CD4-positive, alpha-beta T cell treated with Interleukin-12 subunit alpha and Interleukin-12 subunit beta, for 1 hour (primary cell): ENCODE data around the gene TAF1A.
A peak's percentile ranks its signal among the peaks of the same experiment; 100 is the strongest.
"Not testable (repeated sequence)": the region's sequence is repeated elsewhere in the genome, so short reads cannot be mapped to it uniquely, and the experiment has no call there.

ENCODE experiments used
- DNase-seq: peaks from one replicate; pipeline ENCODE4 v3.0.0-alpha.2; 2020

Gene TAF1A

DNA sequence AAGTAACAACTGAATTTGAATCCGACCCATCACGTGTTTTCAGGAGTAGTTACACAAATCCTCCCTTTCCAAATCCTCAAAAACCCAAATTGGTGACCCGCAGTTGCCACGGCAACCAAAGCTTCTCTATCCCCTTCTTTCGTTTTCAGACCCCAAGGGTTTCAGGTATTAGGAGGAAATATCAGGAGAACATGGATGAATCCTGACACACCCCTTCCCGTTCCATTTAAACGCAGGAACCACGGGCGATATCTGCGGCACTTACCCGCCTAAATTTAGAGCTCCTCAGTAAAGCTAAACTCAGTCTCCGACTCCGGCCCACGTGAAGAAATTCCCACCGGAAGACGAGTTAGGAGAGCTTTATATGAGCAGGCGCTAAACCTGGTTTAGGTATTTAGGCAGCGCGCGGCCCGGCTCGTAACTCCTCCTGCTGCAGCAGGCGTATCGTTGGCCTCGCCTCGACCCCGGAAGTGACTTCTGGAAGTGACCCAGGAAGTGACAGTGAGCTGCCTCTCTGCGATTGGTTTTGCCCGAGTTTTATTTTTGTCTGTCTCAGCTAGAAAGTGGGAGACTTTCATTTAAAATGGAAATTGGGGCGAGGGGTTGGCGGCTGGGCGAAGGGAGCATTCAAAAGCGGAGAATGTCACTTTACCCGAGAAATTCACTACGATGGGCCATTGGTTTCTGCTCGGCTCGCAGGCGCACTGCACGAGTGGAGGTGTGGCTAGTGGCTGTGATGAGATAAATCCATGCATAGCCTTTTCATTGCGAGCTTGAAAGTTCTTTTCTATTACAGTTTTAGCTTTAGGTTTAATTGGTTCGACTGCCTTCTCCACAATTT lies at the start of gene TAF1A:
TAF1A (minus strand) TSS at position 472 of the 841 bp plus-strand sequence.
- DNase-seq: peak; percentile 86

DNA sequence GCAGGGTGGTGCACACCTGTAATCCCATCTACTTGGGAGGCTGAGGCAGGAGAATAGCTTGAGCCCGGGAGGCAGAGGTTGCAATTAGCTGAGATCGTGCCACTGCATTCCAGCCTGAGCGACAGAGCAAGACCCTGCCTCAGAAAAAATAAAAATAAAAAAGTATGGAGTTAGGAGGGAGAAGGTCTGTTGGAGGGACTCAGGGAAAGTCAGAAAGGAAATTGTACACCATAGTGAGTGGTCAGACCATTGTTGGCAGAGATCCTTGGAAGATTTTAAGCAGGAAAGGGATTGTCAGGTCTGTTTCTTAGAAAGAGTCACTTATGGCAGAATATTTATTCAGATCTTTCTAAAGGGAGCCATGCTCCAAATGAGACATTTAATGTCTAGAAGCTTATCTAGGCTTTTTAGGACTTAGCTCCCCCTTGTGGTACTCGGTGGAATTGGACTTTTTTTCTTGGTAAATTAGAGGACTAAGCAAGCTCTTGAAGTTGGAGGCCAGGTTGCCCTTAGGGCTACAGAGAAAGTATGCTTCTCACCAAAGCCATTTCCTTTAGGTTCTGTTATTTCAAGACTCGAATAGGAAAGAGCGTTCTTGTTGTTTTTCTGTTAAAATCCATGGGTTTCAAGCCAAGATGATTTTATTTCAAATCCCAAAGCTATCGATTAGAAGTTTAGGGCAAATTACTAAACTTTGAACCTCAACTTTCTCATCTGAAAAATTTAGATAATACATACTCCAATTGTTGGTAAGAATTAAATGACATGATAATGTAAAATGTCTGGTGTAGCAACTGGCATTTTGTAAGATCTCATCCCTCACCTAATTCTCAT lies 44.7 kb upstream of the TAF1A start:
- peak; percentile 88 for DNase-seq

DNA sequence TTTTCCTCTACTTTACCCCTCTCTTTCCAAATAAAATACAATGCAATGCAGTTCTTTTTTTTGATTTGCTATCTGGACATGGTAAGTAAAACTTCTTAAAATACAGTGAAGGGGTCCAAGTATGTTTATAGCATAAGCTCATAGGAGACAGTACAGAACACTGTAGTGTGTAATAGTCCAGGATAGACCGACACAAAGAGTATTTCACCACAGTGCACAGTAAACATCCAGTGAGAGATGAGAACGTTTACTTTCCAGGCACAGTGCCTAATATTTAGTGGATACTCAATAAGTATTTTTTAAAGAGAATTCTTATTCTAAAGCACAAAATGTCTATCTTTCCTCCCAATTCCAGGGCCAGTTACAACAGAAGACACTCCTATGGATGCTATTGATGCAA lies 43.0 kb upstream of the TAF1A start:
- DNase-seq: no peak

DNA sequence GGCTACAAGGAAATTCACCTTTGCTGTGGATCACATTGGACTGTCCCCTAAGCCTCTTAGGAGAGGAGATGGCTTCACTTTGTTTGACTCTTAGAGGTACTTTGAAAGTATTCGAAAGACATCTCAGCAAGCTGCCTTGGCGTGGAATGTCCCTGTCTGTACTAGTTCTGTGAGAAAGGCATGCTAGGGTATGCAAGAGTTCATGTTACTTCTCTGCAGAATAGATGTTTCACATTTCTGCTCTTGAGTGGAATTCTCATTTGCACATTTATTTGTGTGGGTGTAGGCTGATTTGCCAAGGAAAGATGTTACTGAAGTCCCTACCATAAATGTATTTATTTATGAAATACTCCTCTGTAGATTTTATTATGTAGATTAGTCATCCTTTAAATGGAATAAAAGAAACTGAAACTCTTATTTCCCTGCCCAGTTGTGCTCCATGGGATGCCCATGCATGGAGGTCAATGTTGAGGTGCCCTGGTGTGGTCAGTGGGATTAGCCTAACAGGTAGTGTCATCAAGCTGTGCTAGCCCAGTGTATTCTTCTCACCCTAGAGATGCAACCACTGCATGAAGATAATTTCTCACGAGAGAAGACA lies 42.0 kb upstream of the TAF1A start:
- no peak for DNase-seq

DNA sequence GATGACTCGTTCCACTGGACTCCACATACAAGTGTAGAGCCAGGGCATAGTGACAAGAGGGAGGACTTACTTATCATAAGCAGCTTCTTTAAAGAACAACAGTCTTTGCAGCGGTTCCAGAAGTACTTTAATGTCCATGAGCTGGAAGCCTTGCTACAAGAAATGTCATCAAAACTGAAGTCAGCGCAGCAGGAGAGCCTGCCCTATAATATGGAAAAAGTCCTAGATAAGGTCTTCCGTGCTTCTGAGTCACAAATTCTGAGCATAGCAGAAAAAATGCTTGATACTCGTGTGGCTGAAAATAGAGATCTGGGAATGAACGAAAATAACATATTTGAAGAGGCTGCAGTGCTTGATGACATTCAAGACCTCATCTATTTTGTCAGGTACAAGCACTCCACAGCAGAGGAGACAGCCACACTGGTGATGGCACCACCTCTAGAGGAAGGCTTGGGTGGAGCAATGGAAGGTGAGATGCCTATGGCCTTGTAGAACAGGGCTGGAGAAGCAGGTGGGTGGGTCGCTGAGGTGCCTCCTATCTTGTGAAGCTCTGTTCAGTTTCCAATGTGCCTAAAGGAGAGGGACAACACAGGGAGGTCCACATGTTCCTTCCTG lies 40.3 kb upstream of the TAF1A start:
- DNase-seq: no peak

DNA sequence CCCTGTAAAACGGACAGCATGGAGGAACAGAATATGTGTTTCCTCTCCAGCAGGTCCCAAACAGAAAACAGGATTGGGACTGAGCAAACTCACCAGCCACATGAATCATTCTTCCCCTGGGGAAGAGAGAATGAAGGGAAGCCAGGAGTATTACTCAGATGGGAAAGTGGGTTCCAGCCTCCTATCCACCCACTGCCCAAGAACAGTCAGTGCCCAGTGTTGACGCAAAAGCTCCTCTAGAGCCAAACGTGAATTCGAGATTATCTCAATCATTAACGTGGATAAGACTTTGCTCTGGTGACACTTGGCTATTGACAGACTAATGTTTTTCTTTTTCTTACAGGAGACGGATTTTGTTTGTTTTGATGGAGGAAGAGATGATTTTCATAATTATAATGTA lies 37.5 kb upstream of the TAF1A start:
- DNase-seq: no peak

DNA sequence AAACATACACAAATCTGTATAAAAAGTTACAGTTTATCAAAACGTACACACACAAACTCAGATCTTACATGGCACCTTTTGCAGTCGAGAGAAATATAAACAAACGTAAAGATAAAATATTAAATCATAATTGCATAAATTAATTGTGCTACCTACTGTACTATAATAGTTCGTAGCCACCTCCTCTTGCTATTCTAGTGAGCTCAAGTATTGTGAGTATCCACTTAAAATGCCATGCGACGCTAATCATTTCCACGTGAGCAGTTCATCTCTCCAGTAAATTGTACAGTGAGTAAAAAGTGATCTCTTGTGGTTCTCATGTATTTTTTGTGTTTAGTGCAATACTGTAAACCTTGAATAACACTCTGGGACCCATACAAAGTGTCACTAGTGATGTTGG lies 34.5 kb upstream of the TAF1A start:
- DNase-seq: no peak

DNA sequence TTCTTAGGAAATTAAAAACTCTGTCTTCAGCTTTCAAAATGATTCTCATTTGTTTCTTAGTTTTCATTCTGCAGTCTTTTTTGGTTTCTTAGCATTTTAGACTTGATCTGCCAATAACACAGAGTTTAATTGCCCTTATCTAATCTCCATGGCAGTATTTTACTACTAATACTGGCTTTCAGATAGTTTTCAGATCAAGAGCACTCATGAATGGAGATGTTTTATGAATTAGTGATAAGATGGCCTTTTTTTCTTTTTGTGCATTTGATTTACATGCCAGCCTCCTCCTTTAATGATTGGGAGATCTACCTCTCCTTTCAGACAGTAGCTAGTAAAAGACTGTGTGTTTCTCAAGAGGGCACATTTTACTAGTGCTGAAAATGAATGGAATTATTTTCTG lies 33.7 kb upstream of the TAF1A start:
- no peak for DNase-seq

DNA sequence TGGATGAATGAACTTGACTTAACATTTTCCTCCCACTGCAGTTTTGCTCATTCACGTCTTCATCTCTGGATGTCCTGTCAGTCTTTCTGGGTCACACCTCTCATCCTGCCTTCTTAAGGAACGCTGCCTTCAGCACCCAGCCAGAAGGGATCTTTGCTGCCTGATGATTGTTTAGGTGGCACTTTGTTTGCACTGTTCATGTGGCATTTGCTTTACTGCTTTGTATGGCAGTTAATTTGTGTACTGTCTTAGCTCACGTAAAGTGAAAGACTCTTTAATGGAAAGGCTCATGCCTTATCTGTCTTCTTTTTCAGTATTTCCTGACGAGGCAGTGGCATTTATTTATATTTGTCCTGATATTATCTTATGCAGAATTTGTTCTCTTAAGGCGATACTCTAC lies 33.0 kb upstream of the TAF1A start:
- no peak for DNase-seq

DNA sequence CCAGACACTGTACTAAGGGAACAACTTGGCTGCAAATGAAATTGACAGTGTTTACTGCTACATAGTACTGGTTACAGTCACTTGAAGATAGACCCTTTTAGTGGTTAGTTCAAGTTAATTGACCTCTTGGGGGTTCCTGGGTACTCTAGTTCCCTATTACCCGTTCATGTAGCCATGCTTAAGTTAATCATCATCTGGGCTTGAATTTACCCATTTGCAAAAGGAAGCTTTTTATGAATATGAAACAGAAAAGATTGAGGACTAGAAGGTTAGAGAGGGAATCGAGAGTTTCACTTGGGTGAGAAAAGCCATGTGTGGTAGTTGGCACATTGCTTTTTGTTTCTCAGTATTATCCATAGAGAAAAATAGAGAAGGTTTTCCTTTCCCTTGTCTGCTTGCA lies 30.8 kb upstream of the TAF1A start:
- no peak for DNase-seq

DNA sequence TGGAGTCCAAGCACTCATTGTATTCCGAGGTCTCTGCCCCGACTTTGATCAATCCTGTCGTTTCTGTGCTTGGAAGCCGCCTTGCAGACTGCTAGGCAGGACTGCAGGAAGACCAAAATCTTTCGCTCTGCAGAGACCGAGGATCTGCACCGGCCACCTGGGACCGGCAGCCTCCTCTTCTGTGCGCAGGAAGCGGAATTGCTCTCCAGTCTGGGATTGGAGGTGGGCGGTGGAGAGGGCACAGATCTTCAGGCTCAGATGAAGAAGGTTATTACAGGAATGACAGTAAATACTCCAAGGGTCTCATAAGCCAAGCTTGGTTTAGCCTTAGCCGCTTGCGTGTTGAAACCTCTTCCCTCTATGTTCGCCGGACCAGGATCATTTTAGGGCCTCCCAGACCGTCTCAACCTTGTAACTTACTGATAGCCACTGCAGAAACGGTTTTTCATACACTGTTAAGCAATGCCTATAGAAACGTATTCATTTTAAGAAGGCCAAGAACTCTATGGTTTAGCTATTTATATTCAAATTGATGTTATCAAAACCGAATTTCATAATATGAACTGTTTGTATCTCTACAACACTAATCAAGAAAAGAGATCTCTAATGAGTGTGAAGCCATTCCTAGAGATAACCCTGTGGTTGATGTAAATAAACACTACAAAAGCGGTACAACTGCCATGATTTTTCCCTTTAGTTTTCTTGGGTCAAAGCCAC lies 29.3 kb upstream of the TAF1A start:
- DNase-seq: no peak

DNA sequence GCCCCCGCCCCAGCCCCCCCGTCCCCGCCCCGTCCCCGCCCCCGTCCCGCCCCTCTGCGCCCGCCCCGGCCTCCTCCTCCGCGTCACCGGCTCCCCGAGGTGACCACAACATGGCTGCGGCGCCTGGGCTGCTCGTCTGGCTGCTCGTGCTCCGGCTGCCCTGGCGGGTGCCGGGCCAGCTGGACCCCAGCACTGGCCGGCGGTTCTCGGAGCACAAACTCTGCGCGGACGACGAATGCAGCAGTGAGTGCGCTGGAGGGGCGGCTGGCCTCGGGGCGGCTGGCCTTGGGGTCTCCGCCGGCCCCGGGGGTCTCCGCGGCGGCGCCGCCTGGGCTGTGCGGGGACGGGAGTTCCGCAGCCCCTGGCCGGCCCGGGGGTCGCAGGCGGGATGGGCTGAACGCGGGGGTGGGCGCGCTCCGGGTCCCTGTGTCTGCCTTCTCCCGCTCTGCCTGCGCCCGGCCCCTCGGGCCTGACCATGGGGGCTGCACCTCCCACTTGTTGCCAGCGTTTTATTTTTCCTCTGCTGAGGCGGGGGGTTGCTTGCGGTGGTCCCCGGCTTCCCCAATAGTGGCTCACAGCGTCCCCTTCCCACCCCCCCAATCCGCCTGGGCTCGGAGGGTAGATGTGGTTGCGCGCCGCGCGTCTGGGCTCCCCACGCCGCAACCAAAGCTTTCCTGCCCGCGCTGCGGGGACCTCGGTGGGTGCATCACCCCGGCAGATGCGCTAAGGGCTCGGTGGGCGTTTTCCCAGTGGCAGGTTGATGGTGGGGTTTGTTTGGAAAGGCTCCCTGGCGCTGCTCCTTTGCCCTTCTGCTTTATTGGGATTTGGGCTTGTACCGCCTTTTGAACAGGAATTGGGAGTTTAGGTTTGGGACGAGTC lies 28.5 kb upstream of the TAF1A start, which contains the start of gene MIA3:
MIA3 (plus strand) TSS at position 97 of the 879 bp plus-strand sequence; CDS start at position 111, 14 bp downstream.
- peak; percentile 51 for DNase-seq

DNA sequence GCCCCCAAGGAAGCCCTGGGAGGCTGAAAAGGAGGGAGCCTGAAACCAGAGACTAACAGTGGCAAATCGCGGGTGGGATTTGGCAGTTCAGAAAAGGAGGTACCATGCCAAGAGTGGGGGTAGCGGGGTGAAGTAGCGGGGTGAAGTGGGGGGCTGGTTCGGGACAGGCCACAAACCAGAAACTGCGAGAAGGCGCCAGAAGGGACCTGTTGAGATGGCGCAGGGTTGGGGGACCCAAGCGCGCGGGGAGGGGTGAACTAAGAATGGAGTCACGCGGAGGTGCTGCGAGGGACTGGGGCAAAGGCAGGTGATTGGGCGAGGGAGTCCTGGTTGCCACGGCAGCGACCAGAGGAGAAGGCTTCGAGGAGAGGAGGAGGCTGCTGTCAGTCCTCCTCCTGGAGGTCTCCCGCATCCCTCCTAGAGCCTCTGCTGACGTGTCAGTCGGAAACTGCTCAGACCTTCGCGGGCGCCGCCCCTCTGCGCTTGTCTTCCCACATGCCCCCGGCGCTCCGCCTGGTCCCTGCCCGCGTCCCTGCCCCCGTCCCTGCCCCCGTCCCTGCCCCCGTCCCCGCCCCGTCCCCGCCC lies 27.7 kb upstream of the TAF1A start:
- peak; percentile 96 for DNase-seq

DNA sequence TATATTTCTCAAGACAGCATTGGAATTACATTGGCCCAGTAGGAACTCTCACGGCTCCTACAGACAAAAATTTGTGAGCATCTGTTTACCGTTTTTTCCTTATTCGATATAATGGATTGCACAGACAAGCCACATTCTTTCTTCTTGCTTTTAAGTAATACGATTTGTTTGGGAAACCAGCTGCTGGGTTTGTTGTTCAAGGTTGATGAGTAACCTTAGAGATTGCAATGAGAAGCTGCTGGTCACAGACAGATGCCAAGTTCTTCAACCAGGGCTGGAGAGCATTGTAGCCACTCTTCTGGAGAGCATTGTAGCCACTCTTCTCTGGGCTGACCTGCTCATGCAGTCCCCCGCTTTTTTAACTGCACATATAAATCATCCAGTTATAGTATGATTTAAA lies 26.8 kb upstream of the TAF1A start:
- DNase-seq: no peak

DNA sequence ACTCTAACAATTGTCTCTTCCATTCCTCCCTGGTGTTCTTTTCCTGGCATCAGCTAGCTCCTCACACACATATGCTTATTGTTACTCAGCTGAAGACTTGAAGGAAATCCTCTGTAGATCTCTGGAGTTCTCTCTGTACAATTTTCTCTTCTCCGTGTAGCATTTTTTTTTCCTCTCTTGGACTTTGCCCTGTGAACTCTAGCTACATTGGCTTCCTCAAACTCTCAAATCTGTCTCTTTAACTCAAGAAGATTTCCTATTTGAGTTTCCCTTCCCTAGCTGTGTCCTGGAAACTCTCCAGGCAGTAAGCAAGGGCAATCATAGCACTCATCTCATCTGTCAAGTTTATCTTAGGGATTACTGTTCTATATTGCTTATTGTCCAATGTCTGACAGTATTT lies 23.9 kb upstream of the TAF1A start:
- DNase-seq: no peak

DNA sequence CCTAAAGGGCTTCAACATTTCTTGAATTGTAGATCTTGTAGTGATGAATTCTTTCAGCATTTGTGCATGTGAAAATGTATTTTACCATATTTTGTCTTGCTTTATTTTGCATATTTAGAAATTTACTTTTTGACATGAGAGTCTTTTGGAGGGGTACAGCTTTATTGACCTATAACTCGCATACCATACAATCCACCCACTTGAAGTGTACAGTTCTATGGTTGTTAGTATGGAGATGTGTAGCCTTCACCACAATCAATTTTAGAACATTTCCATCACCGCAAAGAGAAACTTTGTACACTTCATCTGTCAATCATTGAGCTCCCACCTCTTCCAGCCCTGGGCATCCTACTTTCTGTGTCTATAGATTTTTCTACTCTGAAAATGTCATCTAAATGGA lies 21.0 kb upstream of the TAF1A start:
- DNase-seq: no peak

DNA sequence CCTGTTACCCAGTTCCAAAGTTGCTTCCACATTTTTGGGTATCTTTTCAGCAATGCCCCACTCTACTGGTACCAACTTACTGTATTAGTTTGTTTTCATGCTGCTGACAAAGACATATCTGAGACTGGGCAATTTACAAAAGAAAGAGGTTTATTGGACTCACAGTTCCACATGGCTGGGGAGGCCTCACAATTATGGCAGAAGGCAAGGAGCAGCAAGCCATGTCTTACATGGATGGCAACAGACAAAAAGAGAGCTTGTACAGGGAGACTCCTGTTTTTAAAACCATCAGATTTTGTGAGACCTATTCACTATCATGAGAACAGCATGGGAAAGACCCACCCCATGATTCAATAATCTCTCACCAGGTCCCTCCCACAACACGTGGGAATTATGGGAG lies 19.4 kb upstream of the TAF1A start:
- not testable (repeated sequence) for DNase-seq

DNA sequence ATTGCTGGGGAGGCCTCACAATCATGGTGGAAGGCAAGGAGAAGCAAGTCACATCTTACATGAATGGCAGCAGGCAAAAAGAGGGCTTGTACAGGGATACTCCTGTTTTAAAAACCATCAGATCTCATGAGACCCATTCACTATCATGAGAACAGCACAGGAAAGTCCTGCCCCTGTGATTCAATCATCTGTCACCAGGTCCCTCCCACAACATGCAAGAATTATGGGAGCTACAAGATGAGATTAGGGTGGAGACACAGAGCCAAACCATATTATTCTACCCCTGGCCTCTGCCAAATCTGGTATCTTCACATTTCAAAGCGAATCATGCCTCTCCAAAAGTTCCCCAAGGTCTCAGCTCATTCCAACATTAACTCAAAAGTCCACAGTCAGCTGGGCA lies 17.0 kb upstream of the TAF1A start:
- no peak for DNase-seq

DNA sequence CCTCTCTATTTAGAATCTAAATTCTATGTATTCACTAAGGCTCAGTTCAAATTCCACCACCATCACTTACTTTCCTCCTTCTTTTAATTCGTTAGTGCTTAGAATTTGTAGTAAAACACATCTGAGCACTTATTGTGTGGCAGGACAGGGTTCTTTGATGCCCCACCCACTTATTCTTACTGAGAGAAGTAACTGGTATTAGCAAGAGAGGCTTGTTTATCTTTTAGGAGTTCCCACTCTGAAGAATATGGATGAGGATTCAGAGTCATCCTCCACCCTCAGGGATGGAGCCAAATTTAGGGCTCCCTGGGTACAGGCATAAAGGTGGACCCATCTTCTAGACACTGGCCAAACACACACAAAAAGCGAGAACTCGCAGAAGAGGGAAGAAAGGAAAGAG lies 11.5 kb upstream of the TAF1A start:
- DNase-seq: no peak

DNA sequence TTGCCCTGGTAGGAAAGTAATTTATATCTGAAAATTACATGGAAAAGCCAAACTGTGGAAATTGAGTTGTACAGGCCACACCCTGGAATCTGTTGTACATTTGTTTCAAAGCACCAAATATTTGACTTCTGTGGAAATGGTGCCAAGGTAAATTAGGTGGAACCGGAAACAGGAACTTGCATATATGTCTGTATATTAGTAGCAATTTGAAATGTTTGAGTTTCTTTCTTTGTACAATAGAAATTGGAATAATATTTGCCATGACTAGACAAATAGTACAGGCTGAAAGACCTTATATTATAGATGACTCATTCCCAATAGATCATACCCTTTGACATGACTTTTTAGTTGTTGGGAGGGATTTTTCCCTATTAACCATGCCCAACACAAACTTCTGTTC lies 10.5 kb upstream of the TAF1A start:
- no peak for DNase-seq

DNA sequence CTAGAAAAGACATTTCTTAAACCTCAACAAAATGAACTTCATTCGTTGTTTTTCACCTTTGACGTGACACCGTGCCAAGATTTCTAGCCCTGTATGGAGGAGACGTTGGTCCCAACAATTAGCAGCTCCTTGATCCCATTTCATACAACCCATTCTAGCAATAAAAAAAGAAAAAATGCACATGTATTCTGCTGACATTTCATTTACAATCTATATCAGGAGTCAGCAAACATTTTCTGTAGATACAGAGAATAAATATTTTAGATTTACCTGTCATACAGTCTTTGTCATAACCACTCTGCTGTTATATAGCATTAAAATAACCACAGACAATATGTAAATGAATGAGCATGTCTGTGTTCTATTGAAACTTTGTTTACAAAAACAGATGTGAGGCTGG lies 7.0 kb upstream of the TAF1A start:
- no peak for DNase-seq
